ENCODE measurements around the gene PEX11B.

Gene PEX11B

GRCh38 chr1:145918144-145918991 is at the start of gene PEX11B:
PEX11B (minus strand) TSS chr1:145918717; CDS start chr1:145918688, 29 bp downstream.
- peak; percentile 87 for DNase-seq

GRCh38 chr1:145967288-145967687 is 48.8 kb upstream of the PEX11B start:
- no peak for DNase-seq

- DNase-seq, result no peak
Observed at GRCh38 chr1:145965119-145965744, 46.7 kb upstream of the PEX11B start.

GRCh38 chr1:145964328-145965118 is 46.0 kb upstream of the PEX11B start, which contains the start of the genes ANKRD34A and POLR3GL:
ANKRD34A (minus strand) TSS chr1:145964575; CDS start chr1:145961759, 2,816 bp downstream.
POLR3GL (plus strand) TSS chr1:145964690; CDS start chr1:145974866, 10,176 bp downstream.
- peak; percentile 81 for DNase-seq

GRCh38 chr1:145963265-145964019 is 44.9 kb upstream of the PEX11B start:
- no peak for DNase-seq

- DNase-seq, result no peak
Observed at GRCh38 chr1:145962157-145963102, 43.9 kb upstream of the PEX11B start.

GRCh38 chr1:145961425-145962156 is 43.1 kb upstream of the PEX11B start:
- no peak for DNase-seq

- DNase-seq, result no peak
Observed at GRCh38 chr1:145961109-145961424, 42.5 kb upstream of the PEX11B start.

- DNase-seq, result no peak
Observed at GRCh38 chr1:145960468-145961108, 42.1 kb upstream of the PEX11B start.

GRCh38 chr1:145959957-145960467 is 41.5 kb upstream of the PEX11B start:
- no peak for DNase-seq

GRCh38 chr1:145959333-145959732 is 40.8 kb upstream of the PEX11B start:
- no peak for DNase-seq

- no peak for DNase-seq
Observed at GRCh38 chr1:145958734-145959133, 40.2 kb upstream of the PEX11B start.

GRCh38 chr1:145957443-145958319 is 39.2 kb upstream of the PEX11B start, which contains the start of gene LIX1L:
LIX1L (minus strand) TSS chr1:145958017; CDS start chr1:145957927, 90 bp downstream.
- DNase-seq, result peak; percentile 90

GRCh38 chr1:145956781-145957442 is 38.4 kb upstream of the PEX11B start:
- DNase-seq, result no peak

GRCh38 chr1:145956361-145956760 is 37.8 kb upstream of the PEX11B start:
- no peak for DNase-seq

GRCh38 chr1:145955436-145955835 is 36.9 kb upstream of the PEX11B start:
- no peak for DNase-seq

- no peak for DNase-seq
Observed at GRCh38 chr1:145953861-145954260, 35.3 kb upstream of the PEX11B start.

- no peak for DNase-seq
Observed at GRCh38 chr1:145952903-145953302, 34.4 kb upstream of the PEX11B start.

Measured in activated CD4-positive, alpha-beta T cell treated with anti-CD3 and anti-CD28 coated beads for 1 hour (primary cell).